Measurements from ENCODE around the gene PRPF40A.

- no peak for TF ChIP-seq YY1 (IDR thresholded peaks at IDR 0.05; ENCODE audit: low read depth, low read length)
- TF ChIP-seq ATF2 (IDR thresholded peaks at IDR 0.05; ENCODE audit: low read length), result no peak
Measured at GRCh38 chr2:152637251-152637650, 80.0 kb downstream of the PRPF40A start.

Data from H1 (cell line).